Smooth muscle cell (in vitro differentiated cells): Measurements from ENCODE around the gene ZMAT3. TPM values are rescaled to one million over a fixed set of nuclear protein-coding genes. Genes with fewer than 3 reads are reported as not detected.

Experiments
- DNase-seq: peaks from one replicate; lab custom pipeline; 2025; ENCODE audit not compliant: unreplicated experiment; lab: John Stamatoyannopoulos, UW
- H2AFZ ChIP-seq: fragments of 200-600 bp; sonication (generic); 2 replicates; pipeline ENCODE4 v1.6.0; 2016; ENCODE audit warnings: antibody characterized with exemption, low read depth, mild to moderate bottlenecking
- H3F3A ChIP-seq: fragments of 200-600 bp; sonication (generic); 2 replicates; pipeline ENCODE4 v1.6.0; 2017; ENCODE audit warnings: antibody characterized with exemption, low read depth
- H3K27ac ChIP-seq: fragments of 200-600 bp; sonication (generic); 2 replicates; pipeline ENCODE4 v1.5.1; 2016; ENCODE audit warnings: low read depth, mild to moderate bottlenecking
- H3K27me3 ChIP-seq: fragments of 200-600 bp; sonication (generic); 2 replicates; pipeline ENCODE4 v1.6.1; 2016; ENCODE audit warnings: low read depth, mild to moderate bottlenecking
- H3K36me3 ChIP-seq: fragments of 200-600 bp; sonication (generic); 2 replicates; pipeline ENCODE4 v1.5.1; 2016; ENCODE audit warnings: low read depth
- H3K4me1 ChIP-seq: fragments of 200-600 bp; sonication (generic); 2 replicates; pipeline ENCODE4 v1.5.1; 2016; ENCODE audit warnings: low read depth
- H3K4me2 ChIP-seq: fragments of 200-600 bp; sonication (generic); 2 replicates; pipeline ENCODE4 v1.6.0; 2016; ENCODE audit warnings: mild to moderate bottlenecking
- H3K4me3 ChIP-seq: fragments of 200-600 bp; sonication (generic); 2 replicates; pipeline ENCODE4 v1.5.1; 2016; ENCODE audit warnings: mild to moderate bottlenecking
- H3K79me2 ChIP-seq: fragments of 200-600 bp; sonication (generic); 2 replicates; pipeline ENCODE4 v1.6.0; 2016; ENCODE audit warnings: low read depth, mild to moderate bottlenecking
- H3K9ac ChIP-seq: fragments of 200-600 bp; sonication (generic); 2 replicates; pipeline ENCODE4 v1.6.0; 2016; ENCODE audit warnings: low read depth
- H3K9me3 ChIP-seq: fragments of 200-600 bp; sonication (generic); replicated peaks from 2 replicates; pipeline ENCODE4 v1.5.1; 2016; ENCODE audit warnings: low read depth
- H4K20me1 ChIP-seq: fragments of 200-600 bp; sonication (generic); 2 replicates; pipeline ENCODE4 v1.6.0; 2016; ENCODE audit warnings: low read depth
- WGBS: methylation state at CpG from one replicate; pipeline ENCODE4 v1.1.7; 2016; ENCODE audit warnings: low lambda C conversion rate; 5-methylcytosine and 5-hydroxymethylcytosine counted together
- polyA plus RNA-seq: library from polyadenylated mRNA; unstranded; fragments of >200 nt; fragmentation: Nextera tagmentation; extraction: Ambion mirVana; gene quantifications from 2 replicates; pipeline ENCODE4 v1.2.1, GENCODE V29; 2016
- total RNA-seq: library from RNA; depleted of rRNA; stranded (reverse); fragments of >200 nt; gene quantifications from 2 replicates; pipeline ENCODE4 v1.2.3, GENCODE V29; 2014
- TF ChIP-seq, protein P1 (sequence below): fragments of 200-600 bp; sonication (generic); IDR thresholded peaks from 2 replicates; pipeline ENCODE4 v1.5.1; 2017; ENCODE audit warnings: borderline replicate concordance, mild to moderate bottlenecking, antibody characterized with exemption; ENCODE audit not compliant: insufficient read depth, poor library complexity, severe bottlenecking

ZMAT3 gene
- total and polyA plus RNA-seq, 2 experiments from 2014 or later, result 34.8 to 54.4 TPM

DNA sequence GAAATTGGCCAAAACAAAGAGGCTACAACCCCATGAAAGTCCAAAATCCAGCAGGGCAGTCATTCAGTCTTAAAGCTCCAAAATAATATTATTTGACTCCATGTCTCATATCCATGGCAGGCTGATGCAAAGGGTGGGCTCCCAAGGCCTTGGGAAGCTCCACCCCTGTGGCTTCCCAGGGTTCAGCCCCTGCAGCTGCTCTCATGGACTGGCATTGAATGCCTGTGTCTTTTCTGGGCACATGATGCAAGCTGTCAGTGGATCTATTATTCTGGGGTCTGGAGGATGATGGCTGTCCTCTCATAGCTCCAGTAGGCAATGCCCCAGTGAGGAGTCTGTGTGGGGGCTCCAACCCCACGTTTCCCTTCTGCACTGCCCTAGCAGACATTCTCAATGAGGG, 81.8 kb downstream of the ZMAT3 start:
- TF ChIP-seq, protein P1, sequence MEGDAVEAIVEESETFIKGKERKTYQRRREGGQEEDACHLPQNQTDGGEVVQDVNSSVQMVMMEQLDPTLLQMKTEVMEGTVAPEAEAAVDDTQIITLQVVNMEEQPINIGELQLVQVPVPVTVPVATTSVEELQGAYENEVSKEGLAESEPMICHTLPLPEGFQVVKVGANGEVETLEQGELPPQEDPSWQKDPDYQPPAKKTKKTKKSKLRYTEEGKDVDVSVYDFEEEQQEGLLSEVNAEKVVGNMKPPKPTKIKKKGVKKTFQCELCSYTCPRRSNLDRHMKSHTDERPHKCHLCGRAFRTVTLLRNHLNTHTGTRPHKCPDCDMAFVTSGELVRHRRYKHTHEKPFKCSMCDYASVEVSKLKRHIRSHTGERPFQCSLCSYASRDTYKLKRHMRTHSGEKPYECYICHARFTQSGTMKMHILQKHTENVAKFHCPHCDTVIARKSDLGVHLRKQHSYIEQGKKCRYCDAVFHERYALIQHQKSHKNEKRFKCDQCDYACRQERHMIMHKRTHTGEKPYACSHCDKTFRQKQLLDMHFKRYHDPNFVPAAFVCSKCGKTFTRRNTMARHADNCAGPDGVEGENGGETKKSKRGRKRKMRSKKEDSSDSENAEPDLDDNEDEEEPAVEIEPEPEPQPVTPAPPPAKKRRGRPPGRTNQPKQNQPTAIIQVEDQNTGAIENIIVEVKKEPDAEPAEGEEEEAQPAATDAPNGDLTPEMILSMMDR, result no peak
- no peaks in the 10 kb centered on the region for H3K36me3 ChIP-seq

DNA sequence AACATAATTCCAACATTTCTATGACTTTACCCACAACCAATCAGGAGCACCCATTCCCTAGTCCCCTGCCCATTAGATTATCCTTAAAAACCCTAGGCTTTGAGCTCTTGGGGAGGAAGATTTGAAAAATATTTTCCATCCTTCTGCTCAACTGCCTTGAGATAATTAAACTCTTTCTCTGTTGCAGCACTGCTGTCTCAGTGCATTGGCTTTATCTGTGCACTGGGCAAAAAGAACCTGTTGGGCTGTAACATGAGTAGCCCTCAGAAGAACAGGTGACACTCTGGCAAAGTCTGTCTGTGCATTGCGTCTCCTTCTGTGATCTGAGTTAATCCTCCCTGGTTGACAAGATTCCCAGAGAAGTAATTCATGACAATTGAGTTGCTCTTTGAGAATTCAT, 83.9 kb downstream of the ZMAT3 start:
- Histone ChIP-seq H3K4me2 (no peak overlapping the region), H3K9ac (no peak overlapping the region), H4K20me1 (no peaks in the 10 kb centered on the region), H3F3A (no peaks in the 10 kb centered on the region), H3K9me3 (no peaks in the 10 kb centered on the region), H3K4me1 (no peaks in the 10 kb centered on the region), H3K79me2 (no peaks in the 10 kb centered on the region), H2AFZ (no peak overlapping the region), H3K36me3 (no peaks in the 10 kb centered on the region), H3K27me3 (no peaks in the 10 kb centered on the region), H3K27ac (no peak overlapping the region), H3K4me3 (no peak overlapping the region)
- DNase-seq, result no peak
- 94% methylated on average over 1 of the region's 1 CpG for WGBS
- TF ChIP-seq, protein P1, result no peak

More for the DNA sequence above, 81.8 kb downstream of the ZMAT3 start:
- no peaks in the 10 kb centered on the region for H3K27me3 ChIP-seq
- no peaks in the 10 kb centered on the region for H3K4me1 ChIP-seq
- H3K27ac ChIP-seq, result no peak overlapping the region
- H3K4me2 ChIP-seq, result no peak overlapping the region
- no peaks in the 10 kb centered on the region for H3K79me2 ChIP-seq
- no peaks in the 10 kb centered on the region for H3F3A ChIP-seq
- no peak overlapping the region for H3K9ac ChIP-seq
- H3K9me3 ChIP-seq, result no peaks in the 10 kb centered on the region
- 43% methylated on average over 1 of the region's 1 CpG for WGBS
- H2AFZ ChIP-seq, result no peak overlapping the region
- no peak overlapping the region for H3K4me3 ChIP-seq
- no peaks in the 10 kb centered on the region for H4K20me1 ChIP-seq
- no peak for DNase-seq

DNA sequence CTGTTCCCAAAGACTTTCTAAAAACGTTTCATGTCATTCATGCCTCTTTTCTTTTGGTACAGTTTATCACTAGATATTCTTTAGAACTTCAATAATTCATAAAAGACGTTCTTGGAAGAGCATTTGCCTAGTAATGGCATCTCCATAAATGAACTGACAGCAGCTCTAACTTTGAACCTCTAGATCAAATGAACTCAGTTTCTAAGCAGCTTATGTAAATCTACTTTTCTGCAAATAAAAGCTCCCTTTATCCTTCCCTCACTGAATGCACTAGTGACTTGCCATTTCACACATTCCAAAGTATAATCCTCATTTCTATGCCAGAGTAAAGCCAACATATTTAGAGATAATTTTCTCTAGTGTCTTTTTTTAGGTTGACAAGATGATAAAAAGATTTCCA, 85.2 kb downstream of the ZMAT3 start:
- Histone ChIP-seq H3K79me2 (no peaks in the 10 kb centered on the region), H3K4me1 (no peaks in the 10 kb centered on the region), H3K9ac (no peak overlapping the region), H3F3A (no peaks in the 10 kb centered on the region), H3K36me3 (no peaks in the 10 kb centered on the region), H2AFZ (no peak overlapping the region), H3K9me3 (no peaks in the 10 kb centered on the region), H3K4me2 (no peak overlapping the region), H4K20me1 (no peaks in the 10 kb centered on the region), H3K4me3 (no peak overlapping the region), H3K27ac (no peak overlapping the region), H3K27me3 (no peaks in the 10 kb centered on the region)
- 61% methylated on average over 2 of the region's 2 CpGs for WGBS
- DNase-seq, result no peak
- TF ChIP-seq, protein P1, result no peak

DNA sequence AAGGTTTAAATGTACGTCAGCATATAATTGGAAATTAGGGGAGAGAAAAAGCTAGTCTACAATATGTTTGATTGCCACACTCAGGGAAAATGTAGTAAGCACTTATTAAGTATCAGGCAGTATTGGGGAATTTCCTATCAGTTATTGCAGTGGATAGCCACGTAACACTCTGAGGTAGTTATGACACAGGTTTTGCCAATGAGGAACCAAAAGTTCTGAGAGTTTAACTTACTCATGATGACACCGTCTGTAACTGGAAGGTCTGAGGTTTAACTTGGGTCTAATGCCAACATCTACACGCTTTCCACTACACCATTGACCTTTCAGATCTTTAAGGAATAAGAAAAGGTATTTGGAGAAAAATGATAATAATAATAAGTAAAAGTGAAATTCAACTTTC, 89.5 kb downstream of the ZMAT3 start:
- Histone ChIP-seq H3K4me2 (no peak overlapping the region), H3K27me3 (no peaks in the 10 kb centered on the region), H4K20me1 (no peaks in the 10 kb centered on the region), H3K27ac (no peak overlapping the region), H3K4me3 (no peak overlapping the region), H3K79me2 (no peaks in the 10 kb centered on the region), H2AFZ (no peak overlapping the region), H3F3A (no peaks in the 10 kb centered on the region), H3K36me3 (no peaks in the 10 kb centered on the region), H3K9me3 (no peaks in the 10 kb centered on the region), H3K9ac (no peak overlapping the region), H3K4me1 (no peaks in the 10 kb centered on the region)
- DNase-seq, result no peak
- TF ChIP-seq, protein P1, result no peak
- WGBS, result 92% methylated on average over 4 of the region's 4 CpGs
